Activated CD8-positive, alpha-beta memory T cell treated with anti-CD3 and anti-CD28 coated beads, Interleukin-2, amount 50 U/mL, for 24 hours (primary cell): ENCODE measurements around the gene TUBB2B.
"Not testable (repeated sequence)": the region's sequence is repeated elsewhere in the genome, so short reads cannot be mapped to it uniquely, and the experiment has no call there.

Source experiments
- DNase-seq: peaks from one replicate; pipeline ENCODE4 v3.0.0-alpha.2; 2020; ENCODE audit errors: extremely low read depth

Gene TUBB2B

GRCh38 chr6:3186974-3187382 is 40.5 kb downstream of the TUBB2B start:
- DNase-seq: no peak

GRCh38 chr6:3183066-3183465 is 44.4 kb downstream of the TUBB2B start:
- no peak for DNase-seq

GRCh38 chr6:3181105-3181504 is 46.3 kb downstream of the TUBB2B start:
- no peak for DNase-seq

- not testable (repeated sequence) for DNase-seq
Measured at GRCh38 chr6:3179945-3180344, 47.5 kb downstream of the TUBB2B start.

GRCh38 chr6:3178666-3179065 is 48.8 kb downstream of the TUBB2B start:
- not testable (repeated sequence) for DNase-seq

- DNase-seq: no peak
Measured at GRCh38 chr6:3176562-3177355, 50.7 kb downstream of the TUBB2B start.

- DNase-seq: no peak
Measured at GRCh38 chr6:3175715-3176402, 51.6 kb downstream of the TUBB2B start.
